GM10266 (cell line): Measurements from ENCODE around the gene RABGAP1L.
"Not testable (repeated sequence)": the region's sequence is repeated elsewhere in the genome, so short reads cannot be mapped to it uniquely, and the experiment has no call there.

ENCODE experiments used
- DNase-seq: peaks from one replicate; pipeline ENCODE4 v3.0.0; 2012; ENCODE audit errors: extremely low spot score
- TF ChIP-seq, protein P1 (sequence below): IDR thresholded peaks from 2 replicates; pipeline ENCODE4 v1.5.1; 2012; ENCODE audit warnings: mild to moderate bottlenecking, low read depth; ENCODE audit not compliant: control insufficient read depth, insufficient read depth; ENCODE audit errors: missing control alignments

RABGAP1L gene

GRCh38 chr1:174829990-174830389 lies 670.7 kb downstream of the RABGAP1L start:
- TF ChIP-seq, protein P1, sequence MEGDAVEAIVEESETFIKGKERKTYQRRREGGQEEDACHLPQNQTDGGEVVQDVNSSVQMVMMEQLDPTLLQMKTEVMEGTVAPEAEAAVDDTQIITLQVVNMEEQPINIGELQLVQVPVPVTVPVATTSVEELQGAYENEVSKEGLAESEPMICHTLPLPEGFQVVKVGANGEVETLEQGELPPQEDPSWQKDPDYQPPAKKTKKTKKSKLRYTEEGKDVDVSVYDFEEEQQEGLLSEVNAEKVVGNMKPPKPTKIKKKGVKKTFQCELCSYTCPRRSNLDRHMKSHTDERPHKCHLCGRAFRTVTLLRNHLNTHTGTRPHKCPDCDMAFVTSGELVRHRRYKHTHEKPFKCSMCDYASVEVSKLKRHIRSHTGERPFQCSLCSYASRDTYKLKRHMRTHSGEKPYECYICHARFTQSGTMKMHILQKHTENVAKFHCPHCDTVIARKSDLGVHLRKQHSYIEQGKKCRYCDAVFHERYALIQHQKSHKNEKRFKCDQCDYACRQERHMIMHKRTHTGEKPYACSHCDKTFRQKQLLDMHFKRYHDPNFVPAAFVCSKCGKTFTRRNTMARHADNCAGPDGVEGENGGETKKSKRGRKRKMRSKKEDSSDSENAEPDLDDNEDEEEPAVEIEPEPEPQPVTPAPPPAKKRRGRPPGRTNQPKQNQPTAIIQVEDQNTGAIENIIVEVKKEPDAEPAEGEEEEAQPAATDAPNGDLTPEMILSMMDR, result no peak
- DNase-seq, result no peak

- no peak for DNase-seq
- TF ChIP-seq, protein P1, result no peak
These were observed 677.2 kb downstream of the RABGAP1L start for GRCh38 chr1:174836543-174836942.

GRCh38 chr1:174837386-174837785 lies 678.1 kb downstream of the RABGAP1L start:
- TF ChIP-seq, protein P1, result no peak
- no peak for DNase-seq

DNA sequence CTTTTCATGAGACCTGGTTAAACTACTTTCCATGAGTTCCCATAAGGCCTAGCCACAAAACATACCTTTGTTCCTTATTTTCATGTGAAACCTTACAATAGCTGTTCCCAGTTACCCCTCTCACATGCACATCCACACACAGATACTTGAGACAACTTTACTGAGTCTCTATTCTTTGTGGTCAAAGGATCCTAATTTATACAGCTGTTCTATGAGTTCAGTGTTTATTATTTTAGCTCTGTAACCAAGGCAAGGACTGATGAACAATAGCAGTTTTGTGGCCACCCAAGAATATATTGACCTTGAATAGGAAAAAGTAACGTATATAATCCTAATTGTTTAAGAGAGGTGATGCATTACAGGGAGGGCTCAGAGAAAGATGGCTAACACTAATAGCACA lies 679.9 kb downstream of the RABGAP1L start:
- DNase-seq, result no peak
- TF ChIP-seq, protein P1, result no peak

DNA sequence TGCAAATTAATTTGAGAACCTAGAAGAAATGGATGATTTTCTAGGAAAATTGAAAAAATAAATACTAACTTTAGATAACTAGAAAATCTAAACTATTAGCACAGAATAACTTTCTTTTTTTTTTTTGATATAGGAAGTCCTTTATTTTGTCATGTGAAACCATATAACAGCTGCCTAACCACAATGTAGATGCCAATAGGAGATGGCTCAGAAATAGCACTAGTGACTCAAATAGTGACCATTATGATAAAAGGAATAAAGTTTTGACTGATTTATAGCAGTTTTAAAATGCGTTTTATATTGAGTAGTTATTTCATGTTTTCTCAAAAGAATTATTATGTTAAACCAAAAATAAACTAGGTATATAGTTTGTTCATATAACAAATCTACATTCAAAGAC lies 682.4 kb downstream of the RABGAP1L start:
- DNase-seq, result no peak
- TF ChIP-seq, protein P1, result no peak

DNA sequence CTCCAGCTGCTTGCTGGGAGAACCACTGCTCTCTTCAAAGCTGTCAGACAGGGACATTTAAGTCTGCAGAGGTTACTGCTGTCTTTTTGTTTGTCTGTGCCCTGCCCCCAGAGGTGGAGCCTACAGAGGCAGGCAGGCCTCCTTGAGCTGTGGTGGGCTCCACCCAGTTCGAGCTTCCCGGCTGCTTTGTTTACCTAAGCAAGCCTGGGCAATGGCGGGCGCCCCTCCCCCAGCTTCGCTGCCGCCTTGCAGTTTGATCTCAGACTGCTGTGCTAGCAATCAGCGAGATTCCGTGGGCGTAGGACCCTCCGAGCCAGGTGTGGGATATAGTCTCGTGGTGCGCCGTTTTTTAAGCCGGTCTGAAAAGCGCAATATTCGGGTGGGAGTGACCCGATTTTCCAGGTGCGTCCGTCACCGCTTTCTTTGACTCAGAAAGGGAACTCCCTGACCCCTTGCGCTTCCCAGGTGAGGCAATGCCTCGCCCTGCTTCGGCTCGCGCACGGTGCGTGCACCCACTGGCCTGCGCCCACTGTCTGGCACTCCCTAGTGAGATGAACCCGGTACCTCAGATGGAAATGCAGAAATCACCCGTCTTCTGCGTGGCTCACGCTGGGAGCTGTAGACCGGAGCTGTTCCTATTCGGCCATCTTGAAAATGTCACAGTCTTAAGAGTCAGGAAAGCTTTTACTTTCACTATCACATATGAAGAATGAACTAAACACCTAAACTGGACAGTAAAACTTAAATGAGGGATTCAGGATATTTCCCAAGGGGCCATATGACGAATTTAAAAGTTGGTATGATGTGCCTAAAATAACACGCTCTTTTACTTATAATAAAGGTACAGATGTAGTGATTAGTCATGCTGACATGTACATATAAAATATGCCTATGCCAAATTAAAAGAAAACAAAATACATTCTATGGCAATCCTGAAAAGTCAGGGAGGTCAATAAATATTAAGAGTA lies 689.6 kb downstream of the RABGAP1L start:
- DNase-seq, result not testable (repeated sequence)

- no peak for DNase-seq
- TF ChIP-seq, protein P1, result no peak
These were observed 691.4 kb downstream of the RABGAP1L start for GRCh38 chr1:174850726-174851125.
